T-cell (primary cell): ENCODE results near the gene FLNB. TPM values are rescaled to one million over a fixed set of nuclear protein-coding genes. Genes with fewer than 3 reads are reported as not detected.

ENCODE experiments used
- ATAC-seq, 4 experiments: fragments of 200-7000 bp in 3 of 4; fragments of 150-1000 bp in 1 of 4; cut with Tn5 transposase; replicated peaks in 1 of 4; 1 replicate in 3 of 4; 2 replicates in 1 of 4; pipeline ENCODE4 v1.10.0; 2021; ENCODE audit warnings: moderate library complexity in 3 of 4, mild to moderate bottlenecking in 2 of 4, moderate number of reproducible peaks in 1 of 4
- CTCF ChIA-PET, 2 donors: fragments of 300-600 bp; sonication (Branson Sonifier 250); formaldehyde crosslinking; loops; one replicate each; lab custom pipeline; 2022; ENCODE audit warnings: antibody characterized with exemption in 2 of 2; lab: Charles Lee
- POLR2A ChIA-PET, 2 donors: fragments of 300-600 bp; sonication (Branson Sonifier 250); formaldehyde crosslinking; loops; one replicate each; lab custom pipeline; 2022; ENCODE audit warnings: antibody characterized with exemption in 2 of 2; lab: Charles Lee
- DNase-seq, 35 experiments: peaks; one replicate each; pipeline versions ENCODE4 v3.0.0 to v3.0.0-alpha.2; 2013 to 2023
- H3K27ac ChIP-seq: one replicate; pipeline ENCODE4 v1.5.1; 2013; ENCODE audit warnings: low read length
- H3K27me3 ChIP-seq, 2 experiments: replicated peaks in 1 of 2; 1 replicate in 1 of 2; 2 replicates in 1 of 2; pipeline versions ENCODE4 v1.6.1 to v1.7.0; 2013; ENCODE audit warnings: low read length in 1 of 2, mixed read lengths in 1 of 2; ENCODE audit not compliant: control insufficient read depth in 2 of 2, insufficient read depth in 2 of 2; ENCODE audit errors: extremely low read depth in 1 of 2
- H3K36me3 ChIP-seq, 2 donors: 1 replicate in 1 of 2; 2 replicates in 1 of 2; pipeline versions ENCODE4 v1.6.1 to v1.7.0; 2013; ENCODE audit warnings: low read length in 1 of 2; ENCODE audit not compliant: control insufficient read depth in 2 of 2, insufficient read depth in 1 of 2; ENCODE audit errors: extremely low read depth in 1 of 2
- H3K4me1 ChIP-seq, 2 experiments: 1 replicate in 1 of 2; 2 replicates in 1 of 2; pipeline versions ENCODE4 v1.6.1 to v1.7.0; 2013; ENCODE audit warnings: low read length in 2 of 2, mixed read lengths in 1 of 2; ENCODE audit not compliant: insufficient read depth in 2 of 2, control insufficient read depth in 1 of 2; ENCODE audit errors: extremely low read depth in 1 of 2
- H3K4me3 ChIP-seq, 2 donors: 1 replicate in 1 of 2; 2 replicates in 1 of 2; pipeline versions ENCODE4 v1.5.1 to v1.7.0; 2013; ENCODE audit warnings: mild to moderate bottlenecking in 2 of 2, low read length in 1 of 2, moderate library complexity in 1 of 2; ENCODE audit not compliant: control insufficient read depth in 1 of 2; ENCODE audit errors: extremely low read depth in 1 of 2
- H3K9me3 ChIP-seq: 2 replicates; pipeline ENCODE4 v1.7.0; 2013
- H3K27ac Mint-ChIP-seq, 2 donors: one replicate each; pipeline ENCODE4 v1.8.0; 2020 to 2021; ENCODE audit warnings: mild to moderate bottlenecking in 2 of 2, mixed read lengths in 2 of 2
- H3K27me3 Mint-ChIP-seq, 2 donors: one replicate each; pipeline ENCODE4 v1.8.0; 2021 to 2022; ENCODE audit warnings: mixed read lengths in 2 of 2
- H3K36me3 Mint-ChIP-seq: one replicate; pipeline ENCODE4 v1.8.0; 2021; ENCODE audit warnings: mixed read lengths
- H3K4me1 Mint-ChIP-seq, 3 donors: one replicate each; pipeline ENCODE4 v1.8.0; 2020 to 2022; ENCODE audit warnings: mixed read lengths in 3 of 3, mild to moderate bottlenecking in 1 of 3
- H3K4me3 Mint-ChIP-seq, 3 donors: one replicate each; pipeline ENCODE4 v1.8.0; 2020 to 2022; ENCODE audit warnings: mild to moderate bottlenecking in 3 of 3, mixed read lengths in 3 of 3, moderate library complexity in 3 of 3
- H3K9me3 Mint-ChIP-seq, 3 donors: one replicate each; pipeline ENCODE4 v1.8.0; 2020 to 2022; ENCODE audit warnings: mixed read lengths in 3 of 3
- WGBS: methylation state at CpG from one replicate; pipeline ENCODE4 v1.1.5; 2013; ENCODE audit warnings: missing lambda C conversion rate; ENCODE audit not compliant: insufficient coverage; 5-methylcytosine and 5-hydroxymethylcytosine counted together
- total RNA-seq, 35 experiments: library from RNA in 6 of 35; stranded (reverse) in 6 of 35; fragments of 120-200 nt in 1 of 35; gene quantifications; one replicate each; pipeline versions ENCODE4 v1.2.1 to v1.2.4 and lab custom pipeline; 2013 to 2026

The FLNB gene
- total RNA-seq, 5 donors from 2014 or later (not counting 1 experiment from before 2014, with no cell fraction given) = 37.0 to 79.7 (median 39.4) TPM

- Mint-ChIP-seq H3K27ac (no peak overlapping the region), H3K27me3 (no peaks in the 10 kb centered on the region), H3K4me1 (no peaks in the 10 kb centered on the region), H3K4me3 (no peak overlapping the region), H3K36me3 (peaks cover 57% of the 10 kb centered on the region), H3K9me3 (no peaks in the 10 kb centered on the region)
- peaks cover 11 to 46% of the 10 kb centered on the region in 2 donors for H3K36me3 ChIP-seq
- no peak overlapping the region for H3K4me3 ChIP-seq
- no peaks in the 10 kb centered on the region for H3K4me1 ChIP-seq
- no peaks in the 10 kb centered on the region for H3K27me3 ChIP-seq
- DNase-seq = no peak
- POLR2A ChIA-PET = no interaction called here
- H3K9me3 ChIP-seq = no peaks in the 10 kb centered on the region
- no peak overlapping the region for H3K27ac ChIP-seq
- no peak for ATAC-seq
- CTCF ChIA-PET = no interaction called here
- WGBS = 94% methylated on average over 6 of the region's 11 CpGs
These were observed 153.5 kb downstream of the FLNB start for GRCh38 chr3:58161435-58162398.

- Histone ChIP-seq H3K4me1 (no peaks in the 10 kb centered on the region), H3K9me3 (no peaks in the 10 kb centered on the region), H3K36me3 (peaks cover 15 to 39% of the 10 kb centered on the region in 2 donors), H3K27me3 (no peaks in the 10 kb centered on the region), H3K4me3 (no peak overlapping the region), H3K27ac (no peak overlapping the region)
- WGBS = 95% methylated on average over 14 of the region's 14 CpGs
- POLR2A ChIA-PET = no interaction called here
- H3K36me3 Mint-ChIP-seq = peaks cover 50% of the 10 kb centered on the region
- no peaks in the 10 kb centered on the region for H3K9me3 Mint-ChIP-seq
- ATAC-seq (no peak), DNase-seq (no peak)
- CTCF ChIA-PET = no interaction called here
- no peak overlapping the region for H3K4me3 Mint-ChIP-seq
- no peaks in the 10 kb centered on the region for H3K27me3 Mint-ChIP-seq
- no peaks in the 10 kb centered on the region for H3K4me1 Mint-ChIP-seq
- H3K27ac Mint-ChIP-seq = no peak overlapping the region
These were observed 155.0 kb downstream of the FLNB start for GRCh38 chr3:58163234-58163633.

- H3K27ac Mint-ChIP-seq = no peak overlapping the region
- POLR2A ChIA-PET = no interaction called here
- H3K9me3 Mint-ChIP-seq = no peaks in the 10 kb centered on the region
- CTCF ChIA-PET = no interaction called here
- peaks cover 48% of the 10 kb centered on the region for H3K36me3 Mint-ChIP-seq
- H3K4me1 ChIP-seq = no peaks in the 10 kb centered on the region
- no peak overlapping the region for H3K27ac ChIP-seq
- peaks cover 15 to 35% of the 10 kb centered on the region in 2 donors for H3K36me3 ChIP-seq
- H3K4me1 Mint-ChIP-seq = no peaks in the 10 kb centered on the region
- H3K9me3 ChIP-seq = no peaks in the 10 kb centered on the region
- no peak overlapping the region for H3K4me3 Mint-ChIP-seq
- H3K4me3 ChIP-seq = no peak overlapping the region
- DNase-seq (no peak), ATAC-seq (no peak)
- no peaks in the 10 kb centered on the region for H3K27me3 Mint-ChIP-seq
- no peaks in the 10 kb centered on the region for H3K27me3 ChIP-seq
- WGBS = 94% methylated on average over 8 of the region's 12 CpGs
These were observed 156.1 kb downstream of the FLNB start for GRCh38 chr3:58164199-58164879.

GRCh38 chr3:58164906-58165821 is 156.9 kb downstream of the FLNB start:
- H3K27me3 ChIP-seq = no peaks in the 10 kb centered on the region
- CTCF ChIA-PET = interaction anchor here in 1 of 2 donors (0.6 to 1.0 kb wide), 4 partner anchors 12 to 200 kb away, joined by 3 to 6 read pairs (median 4); no protein-coding TSS in a partner anchor
- H3K27me3 Mint-ChIP-seq = no peaks in the 10 kb centered on the region
- H3K36me3 Mint-ChIP-seq = peaks cover 47% of the 10 kb centered on the region
- no peaks in the 10 kb centered on the region for H3K4me1 ChIP-seq
- WGBS = 95% methylated on average over 10 of the region's 16 CpGs
- no peak overlapping the region for H3K4me3 ChIP-seq
- no peak overlapping the region for H3K27ac ChIP-seq
- no peaks in the 10 kb centered on the region for H3K4me1 Mint-ChIP-seq
- no peak overlapping the region for H3K4me3 Mint-ChIP-seq
- no peak overlapping the region for H3K27ac Mint-ChIP-seq
- DNase-seq (no peak), ATAC-seq (no peak)
- H3K36me3 ChIP-seq = peaks cover 15 to 34% of the 10 kb centered on the region in 2 donors
- no peaks in the 10 kb centered on the region for H3K9me3 Mint-ChIP-seq
- POLR2A ChIA-PET = no interaction called here
- no peaks in the 10 kb centered on the region for H3K9me3 ChIP-seq

GRCh38 chr3:58167431-58168351 is 159.5 kb downstream of the FLNB start:
- Mint-ChIP-seq H3K27me3 (no peaks in the 10 kb centered on the region), H3K4me3 (no peak overlapping the region), H3K9me3 (no peaks in the 10 kb centered on the region), H3K4me1 (no peaks in the 10 kb centered on the region), H3K27ac (no peak overlapping the region), H3K36me3 (peaks cover 35% of the 10 kb centered on the region)
- H3K27ac ChIP-seq = no peak overlapping the region
- H3K4me3 ChIP-seq = no peak overlapping the region
- 91% methylated on average over 16 of the region's 16 CpGs for WGBS
- no peaks in the 10 kb centered on the region for H3K9me3 ChIP-seq
- no peaks in the 10 kb centered on the region for H3K4me1 ChIP-seq
- no peaks in the 10 kb centered on the region for H3K27me3 ChIP-seq
- ATAC-seq (peak; percentile 64 to 79 (median 72)), DNase-seq (peak in 32 of 35 experiments; percentile 13 to 65 (median 40))
- CTCF ChIA-PET = interaction anchor here (0.6 to 1.5 kb wide), 7 partner anchors 11 to 870 kb away, joined by 3 to 5 read pairs (median 4); partner anchors contain the start of gene FLNB (in 2 of the 2)
- POLR2A ChIA-PET = interaction anchor here in 1 of 2 donors (0.5 kb wide), 1 partner anchor 343 kb away, joined by 5 read pairs; no protein-coding TSS in a partner anchor
- peaks cover 12 to 22% of the 10 kb centered on the region in 2 donors for H3K36me3 ChIP-seq
